SKM-1 treated with dmso at 0.1 percent for 144 hours (cell line): ENCODE data around the gene ADGRL2.

Experiments used
- DNase-seq: peaks from one replicate; lab custom pipeline; 2025; ENCODE audit not compliant: unreplicated experiment; lab: John Stamatoyannopoulos, UW

ADGRL2 gene

GRCh38 chr1:81800695-81801650 lies at the start of gene ADGRL2:
Gene ADGRL2 (plus strand): TSS chr1:81800934. CDS start chr1:81836985, 36,051 bp downstream.
- DNase-seq: peak; percentile 60

GRCh38 chr1:81752840-81753239 lies 47.9 kb upstream of the ADGRL2 start:
- no peak for DNase-seq

- no peak for DNase-seq
These were observed 46.3 kb upstream of the ADGRL2 start for GRCh38 chr1:81754424-81754823.

- DNase-seq: no peak
These were observed 43.9 kb upstream of the ADGRL2 start for GRCh38 chr1:81756872-81757271.

- no peak for DNase-seq
These were observed 43.2 kb upstream of the ADGRL2 start for GRCh38 chr1:81757398-81758020.

- DNase-seq: no peak
These were observed 42.6 kb upstream of the ADGRL2 start for GRCh38 chr1:81758181-81758580.

- no peak for DNase-seq
These were observed 40.1 kb upstream of the ADGRL2 start for GRCh38 chr1:81760477-81761097.

GRCh38 chr1:81775510-81775909 lies 25.2 kb upstream of the ADGRL2 start:
- no peak for DNase-seq

- no peak for DNase-seq
These were observed 19.9 kb upstream of the ADGRL2 start for GRCh38 chr1:81780705-81781454.

- no peak for DNase-seq
These were observed 19.0 kb upstream of the ADGRL2 start for GRCh38 chr1:81781749-81782148.

- DNase-seq: no peak
These were observed 8.6 kb upstream of the ADGRL2 start for GRCh38 chr1:81792184-81792583.

GRCh38 chr1:81797701-81798100 lies 3.0 kb upstream of the ADGRL2 start:
- no peak for DNase-seq

- no peak for DNase-seq
These were observed 617 bp upstream of the ADGRL2 start for GRCh38 chr1:81799939-81800694.

- no peak for DNase-seq
These were observed 1.1 kb downstream of the ADGRL2 start for GRCh38 chr1:81801651-81802456.

GRCh38 chr1:81802457-81802706 lies 1.6 kb downstream of the ADGRL2 start:
- DNase-seq: no peak

GRCh38 chr1:81802707-81803430 lies 2.1 kb downstream of the ADGRL2 start:
- peak; percentile 21 for DNase-seq

- no peak for DNase-seq
These were observed 2.8 kb downstream of the ADGRL2 start for GRCh38 chr1:81803431-81804110.

- no peak for DNase-seq
These were observed 3.6 kb downstream of the ADGRL2 start for GRCh38 chr1:81804312-81804711.
